H1 (cell line): ENCODE measurements around the gene PLAAT1. TPM values are rescaled to one million over a fixed set of nuclear protein-coding genes. Genes with fewer than 3 reads are reported as not detected.
A peak's percentile ranks its signal among the peaks of the same experiment; 100 is the strongest.

Experiments
- CTCF ChIA-PET: fragments of 300-600 bp; sonication (Branson Sonifier 250); formaldehyde crosslinking; loops from one replicate; lab custom pipeline; 2021; ENCODE audit not compliant: partially characterized antibody; lab: Charles Lee
- POLR2A ChIA-PET: fragments of 300-600 bp; sonication (Branson Sonifier 250); formaldehyde crosslinking; loops from one replicate; lab custom pipeline; 2021; ENCODE audit warnings: inconsistent platforms; ENCODE audit not compliant: partially characterized antibody; lab: Charles Lee
- DNase-seq, 2 experiments: peaks; one replicate each; pipeline versions ENCODE4 v3.0.0 to v3.0.0-alpha.2; 2010 to 2022; ENCODE audit warnings: low spot score in 2 of 2, low read depth in 1 of 2, mixed read lengths in 1 of 2
- FAIRE-seq: peaks from 2 replicates; lab custom pipeline; 2011; peaks lifted over from hg19 to GRCh38; lab: Jason Lieb, UNC
- H2AFZ ChIP-seq: 2 replicates; pipeline ENCODE4 v1.8.1; 2012; ENCODE audit warnings: low read length, inconsistent platforms
- H2AK5ac ChIP-seq: 2 replicates; pipeline ENCODE4 v1.6.1; 2013; ENCODE audit warnings: low read depth, low read length
- H2BK120ac ChIP-seq: replicated peaks from 2 replicates; pipeline ENCODE3; 2013; ENCODE audit warnings: low read depth, low read length, inconsistent platforms
- H2BK12ac ChIP-seq: 2 replicates; pipeline ENCODE4 v1.6.1; 2013; ENCODE audit warnings: low read depth, low read length
- H2BK15ac ChIP-seq: 2 replicates; pipeline ENCODE4 v1.6.1; 2013; ENCODE audit warnings: low read length
- H2BK20ac ChIP-seq: 2 replicates; pipeline ENCODE4 v1.6.1; 2013; ENCODE audit warnings: low read length
- H2BK5ac ChIP-seq: 2 replicates; pipeline ENCODE4 v1.6.1; 2013; ENCODE audit warnings: low read depth, low read length
- H3K14ac ChIP-seq: 2 replicates; pipeline ENCODE4 v1.6.1; 2013; ENCODE audit warnings: inconsistent platforms; ENCODE audit not compliant: insufficient read length
- H3K18ac ChIP-seq: 2 replicates; pipeline ENCODE4 v1.6.1; 2013; ENCODE audit warnings: low read length; ENCODE audit errors: extremely low read depth
- H3K23ac ChIP-seq: 2 replicates; pipeline ENCODE4 v1.6.1; 2013; ENCODE audit warnings: inconsistent platforms; ENCODE audit not compliant: insufficient read length
- H3K23me2 ChIP-seq: 2 replicates; pipeline ENCODE4 v1.6.1; 2013; ENCODE audit warnings: low read depth, low read length
- H3K27ac ChIP-seq: 2 replicates; pipeline ENCODE4 v1.6.1; 2011; ENCODE audit warnings: low read depth, low read length, inconsistent platforms
- H3K27me3 ChIP-seq, 4 experiments: replicated peaks in 1 of 4; 1 replicate in 1 of 4; 2 replicates in 3 of 4; pipeline versions ENCODE4 v1.6.1 to v1.8.1; 2011 to 2013; ENCODE audit warnings: low read length in 3 of 4, mild to moderate bottlenecking in 3 of 4, inconsistent platforms in 2 of 4, mixed read lengths in 2 of 4, moderate library complexity in 1 of 4; ENCODE audit not compliant: control insufficient read depth in 3 of 4, insufficient read depth in 3 of 4; ENCODE audit errors: extremely low read depth in 1 of 4
- H3K36me3 ChIP-seq, 4 experiments: 2 replicates each; pipeline versions ENCODE4 v1.6.1 to v1.8.1; 2011 to 2013; ENCODE audit warnings: mild to moderate bottlenecking in 4 of 4, low read length in 3 of 4, moderate library complexity in 2 of 4, control low read depth in 1 of 4, inconsistent platforms in 1 of 4; ENCODE audit not compliant: insufficient read depth in 4 of 4, control insufficient read depth in 2 of 4
- H3K4ac ChIP-seq: replicated peaks from 2 replicates; pipeline ENCODE3; 2013; ENCODE audit warnings: low read length, low read depth, mixed read lengths, inconsistent platforms; ENCODE audit not compliant: insufficient read length
- H3K4me1 ChIP-seq, 4 experiments: replicated peaks in 1 of 4; 1 replicate in 1 of 4; 2 replicates in 3 of 4; pipeline versions ENCODE4 v1.6.1 to v1.8.1; 2011 to 2013; ENCODE audit warnings: low read length in 3 of 4, inconsistent platforms in 2 of 4, mixed read lengths in 1 of 4; ENCODE audit not compliant: insufficient read depth in 4 of 4, control insufficient read depth in 3 of 4
- H3K4me2 ChIP-seq, 2 experiments: 2 replicates each; pipeline versions ENCODE4 v1.6.1 to v1.8.1; 2011 to 2013; ENCODE audit warnings: low read depth in 2 of 2, low read length in 2 of 2, control low read depth in 1 of 2, inconsistent platforms in 1 of 2, mild to moderate bottlenecking in 1 of 2; ENCODE audit not compliant: insufficient read depth in 1 of 2
- H3K4me3 ChIP-seq, 4 experiments: fragments of 200-600, 300-600 bp in 1 of 4; sonication (generic), shearing (Covaris generic), sonication (Bioruptor Twin) in 1 of 4; 2 replicates each; pipeline versions ENCODE4 v1.5.1 to v1.8.1; 2011 to 2016; ENCODE audit warnings: low read length in 4 of 4, low read depth in 3 of 4, control low read depth in 2 of 4, inconsistent platforms in 2 of 4, mild to moderate bottlenecking in 2 of 4, mixed read lengths in 1 of 4, moderate library complexity in 1 of 4; ENCODE audit not compliant: insufficient read depth in 2 of 4; ENCODE audit errors: extremely low read depth in 1 of 4
- H3K56ac ChIP-seq: replicated peaks from 2 replicates; pipeline ENCODE3; 2013; ENCODE audit warnings: low read depth, mild to moderate bottlenecking, mixed read lengths, low read length, inconsistent platforms; ENCODE audit not compliant: insufficient read length
- H3K79me1 ChIP-seq: 2 replicates; pipeline ENCODE4 v1.6.1; 2013; ENCODE audit warnings: low read depth, low read length, control low read depth
- H3K79me2 ChIP-seq, 2 experiments: 2 replicates each; pipeline versions ENCODE4 v1.6.1 to v1.8.1; 2012 to 2013; ENCODE audit warnings: low read length in 2 of 2, mild to moderate bottlenecking in 2 of 2, inconsistent platforms in 1 of 2; ENCODE audit not compliant: insufficient read depth in 2 of 2, control insufficient read depth in 1 of 2
- H3K9ac ChIP-seq, 4 experiments: replicated peaks in 1 of 4; 1 replicate in 1 of 4; 2 replicates in 3 of 4; pipeline versions ENCODE4 v1.6.1 to v1.8.1; 2011 to 2013; ENCODE audit warnings: low read depth in 3 of 4, low read length in 3 of 4, control low read depth in 2 of 4, mild to moderate bottlenecking in 2 of 4, moderate library complexity in 2 of 4, inconsistent platforms in 1 of 4; ENCODE audit errors: extremely low read depth in 1 of 4
- H3K9me3 ChIP-seq, 2 experiments: 2 replicates each; pipeline versions ENCODE4 v1.6.1 to v1.8.1; 2012 to 2013; ENCODE audit warnings: mild to moderate bottlenecking in 2 of 2, moderate library complexity in 2 of 2, control low read depth in 1 of 2, inconsistent platforms in 1 of 2, low read depth in 1 of 2, low read length in 1 of 2, mixed read lengths in 1 of 2; ENCODE audit not compliant: insufficient read depth in 2 of 2
- H4K20me1 ChIP-seq, 2 experiments: replicated peaks in 1 of 2; 2 replicates each; pipeline versions ENCODE3 to v1.8.1; 2011 to 2013; ENCODE audit warnings: inconsistent platforms in 2 of 2, low read length in 2 of 2, mild to moderate bottlenecking in 1 of 2; ENCODE audit not compliant: insufficient read depth in 2 of 2, control insufficient read depth in 1 of 2
- H4K5ac ChIP-seq: 2 replicates; pipeline ENCODE4 v1.6.1; 2013; ENCODE audit warnings: low read length, low read depth, mixed read lengths, inconsistent platforms; ENCODE audit not compliant: insufficient read length
- H4K8ac ChIP-seq: 2 replicates; pipeline ENCODE4 v1.8.0; 2013; ENCODE audit warnings: mild to moderate bottlenecking, moderate library complexity, low read length, inconsistent platforms; ENCODE audit not compliant: insufficient read depth; ENCODE audit errors: extremely low read depth
- H4K91ac ChIP-seq: replicated peaks from 2 replicates; pipeline ENCODE3; 2013; ENCODE audit warnings: low read length, mixed read lengths, inconsistent platforms; ENCODE audit not compliant: insufficient read length
- NRF1 ChIP-seq: IDR thresholded peaks from 2 replicates; pipeline ENCODE4 v1.6.1; 2011; ENCODE audit warnings: mild to moderate bottlenecking, low read depth, low read length, improper control_type of control experiment
- WGBS, 2 experiments: shearing (Covaris generic) in 1 of 2; methylation state at CpG; one replicate each; pipeline versions ENCODE4 v1.1.6 to v1.1.7; 2013 to 2015; ENCODE audit warnings: low lambda C conversion rate in 2 of 2, mixed read lengths in 2 of 2, inconsistent platforms in 1 of 2, low coverage in 1 of 2, missing lambda C conversion rate in 1 of 2; ENCODE audit not compliant: insufficient replicate concordance in 2 of 2, insufficient coverage in 1 of 2, insufficient read length in 1 of 2; ENCODE audit errors: extremely low coverage in 1 of 2, missing lambda C conversion rate in 1 of 2; 5-methylcytosine and 5-hydroxymethylcytosine counted together
- polyA plus RNA-seq, 7 experiments: library from polyadenylated mRNA; depleted of rRNA in 3 of 7; stranded (reverse) in 5 of 7; unstranded in 2 of 7; fragments of >200 nt in 5 of 7; fragments of 200-250 nt in 2 of 7; gene quantifications; 1 replicate in 5 of 7; 2 replicates in 1 of 7; 4 replicates in 1 of 7; pipeline versions ENCODE4 v1.2.1 to v1.2.3, GENCODE V29; 2011 to 2013; ENCODE audit warnings: missing spikeins in 2 of 7, mixed read lengths in 2 of 7
- total RNA-seq: library from RNA; stranded (reverse); fragmentation: NEBNext Ultra II Directional; extraction: Animal tissue kit (Norgen Biotek cat#: 25700); gene quantifications from 2 replicates; pipeline ENCODE4 v1.2.1, GENCODE V29; 2021

PLAAT1 gene
- total and polyA plus RNA-seq, 2 of the 8 experiments (the other 6 are each of a cell fraction or from before 2014, with no cell fraction given), result 4.5 to 6.0 TPM

DNA sequence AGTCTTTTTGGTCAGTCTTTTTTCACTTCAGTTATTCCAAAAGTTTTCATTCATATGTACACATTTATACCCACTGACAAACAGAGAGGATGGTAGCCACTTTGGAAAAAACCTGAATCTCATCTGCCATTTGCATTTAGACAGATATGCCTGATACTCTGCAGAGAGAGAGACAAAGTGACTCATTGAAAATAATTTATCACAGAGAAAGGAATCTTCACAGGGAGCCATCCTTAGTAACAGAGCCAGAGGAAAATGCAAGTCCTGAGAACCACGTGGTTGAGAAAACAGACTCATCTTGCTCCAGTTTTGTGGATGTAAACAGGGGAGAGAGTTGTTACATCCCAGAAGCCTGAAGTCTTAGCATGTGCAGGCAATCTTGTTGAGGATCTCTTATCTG is 28.2 kb upstream of the PLAAT1 start:
- no peak overlapping the region for H2BK120ac ChIP-seq
- H3K18ac ChIP-seq, result no peak overlapping the region
- H3K23ac ChIP-seq, result no peak overlapping the region
- no peaks in the 10 kb centered on the region for H3K4me1 ChIP-seq
- H2BK5ac ChIP-seq, result no peak overlapping the region
- no peaks in the 10 kb centered on the region for H4K20me1 ChIP-seq
- H3K4ac ChIP-seq, result no peak overlapping the region
- no peaks in the 10 kb centered on the region for H3K36me3 ChIP-seq
- FAIRE-seq (no peak), DNase-seq (no peak)
- H3K4me3 ChIP-seq, result no peak overlapping the region
- no peaks in the 10 kb centered on the region for H3K23me2 ChIP-seq
- H4K5ac ChIP-seq, result no peak overlapping the region
- no peaks in the 10 kb centered on the region for H3K9me3 ChIP-seq
- no peak overlapping the region for H2AK5ac ChIP-seq
- H2BK12ac ChIP-seq, result no peak overlapping the region
- no peaks in the 10 kb centered on the region for H3K79me2 ChIP-seq
- WGBS, 2 experiments, result 91% methylated on average over 1 of the region's 1 CpG; no CpG with 5 or more reads in 1 of the 2 experiments
- H2AFZ ChIP-seq, result 0 out of 2 replicates have a peak overlapping the region, but pooled peaks have one; percentile 74
- no peak overlapping the region for H3K56ac ChIP-seq
- no peak overlapping the region for H3K9ac ChIP-seq
- no peak overlapping the region for H2BK15ac ChIP-seq
- H3K79me1 ChIP-seq, result no peaks in the 10 kb centered on the region
- H3K14ac ChIP-seq, result no peak overlapping the region
- ChIA-PET POLR2A (no interaction called here), CTCF (no interaction called here)
- no peaks in the 10 kb centered on the region for H3K27me3 ChIP-seq
- no peak overlapping the region for H4K8ac ChIP-seq
- no peak overlapping the region for H3K4me2 ChIP-seq
- no peak overlapping the region for H4K91ac ChIP-seq
- H2BK20ac ChIP-seq, result no peak overlapping the region
- no peak overlapping the region for H3K27ac ChIP-seq
- TF ChIP-seq NRF1, result no peak
